ENCODE results near the gene NUMB.

DNA sequence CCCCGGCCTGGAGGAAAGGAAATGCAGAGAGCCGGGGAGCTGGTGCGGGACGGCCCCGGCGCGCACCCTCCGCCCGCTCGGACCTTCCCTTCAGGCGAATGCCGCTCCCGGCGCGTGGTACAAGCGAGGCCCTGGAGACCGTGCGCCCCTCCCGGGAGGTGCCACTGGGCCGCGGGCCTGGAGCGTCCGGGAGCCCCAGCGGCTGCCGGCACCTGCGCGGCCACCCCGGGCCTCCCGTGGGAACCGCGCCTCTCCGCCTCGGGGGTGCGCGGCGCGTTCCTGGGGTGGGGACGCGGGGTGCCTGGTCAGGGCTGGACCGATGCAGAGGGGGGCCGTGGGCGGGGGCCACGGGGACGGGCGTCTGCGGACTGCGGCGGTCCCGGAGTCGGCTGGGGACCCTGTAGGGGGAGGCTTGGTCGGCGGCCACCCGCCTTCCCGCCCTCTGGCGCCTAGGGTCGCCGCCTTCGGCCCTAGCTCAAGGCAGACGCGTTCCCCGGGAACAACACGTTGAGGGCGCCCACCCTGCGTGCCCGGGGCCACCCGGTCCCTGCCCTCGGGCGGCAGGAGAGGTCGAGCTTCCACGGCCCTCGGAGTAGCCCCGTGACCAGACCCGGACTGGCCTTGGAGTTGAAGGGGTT lies 220.4 kb downstream of the NUMB start:
- TF ChIP-seq POLR2AphosphoS5 (IDR thresholded peaks at IDR 0.05) (no peak), EP300 (IDR thresholded peaks at IDR 0.05) (no peak)
- TF ChIP-seq, protein P1, sequence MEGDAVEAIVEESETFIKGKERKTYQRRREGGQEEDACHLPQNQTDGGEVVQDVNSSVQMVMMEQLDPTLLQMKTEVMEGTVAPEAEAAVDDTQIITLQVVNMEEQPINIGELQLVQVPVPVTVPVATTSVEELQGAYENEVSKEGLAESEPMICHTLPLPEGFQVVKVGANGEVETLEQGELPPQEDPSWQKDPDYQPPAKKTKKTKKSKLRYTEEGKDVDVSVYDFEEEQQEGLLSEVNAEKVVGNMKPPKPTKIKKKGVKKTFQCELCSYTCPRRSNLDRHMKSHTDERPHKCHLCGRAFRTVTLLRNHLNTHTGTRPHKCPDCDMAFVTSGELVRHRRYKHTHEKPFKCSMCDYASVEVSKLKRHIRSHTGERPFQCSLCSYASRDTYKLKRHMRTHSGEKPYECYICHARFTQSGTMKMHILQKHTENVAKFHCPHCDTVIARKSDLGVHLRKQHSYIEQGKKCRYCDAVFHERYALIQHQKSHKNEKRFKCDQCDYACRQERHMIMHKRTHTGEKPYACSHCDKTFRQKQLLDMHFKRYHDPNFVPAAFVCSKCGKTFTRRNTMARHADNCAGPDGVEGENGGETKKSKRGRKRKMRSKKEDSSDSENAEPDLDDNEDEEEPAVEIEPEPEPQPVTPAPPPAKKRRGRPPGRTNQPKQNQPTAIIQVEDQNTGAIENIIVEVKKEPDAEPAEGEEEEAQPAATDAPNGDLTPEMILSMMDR (IDR thresholded peaks at IDR 0.05): no peak
